ENCODE data around the gene DGKG.

DGKG gene

GRCh38 chr3:186275436-186275835 lies 86.6 kb downstream of the DGKG start:
- no peaks in the 10 kb centered on the region for H3K36me3 ChIP-seq (ENCODE audit: insufficient read depth, low read length)
- no peak overlapping the region for H3K9ac ChIP-seq (ENCODE audit: low read depth, low read length, poor library complexity, severe bottlenecking)
- H3K4me2 ChIP-seq (ENCODE audit: low read depth, low read length, poor library complexity, severe bottlenecking), result no peak overlapping the region
- H3K4me1 ChIP-seq (ENCODE audit: insufficient read depth, low read length, poor library complexity, severe bottlenecking), result peaks cover 2% of the 10 kb centered on the region
- TF ChIP-seq CTCF (conservative IDR thresholded peaks at IDR 0.05; ENCODE audit: low read length), result no peak
- no peak for TF ChIP-seq EZH2phosphoT487 (IDR thresholded peaks at IDR 0.05; ENCODE audit: borderline replicate concordance)
- no peaks in the 10 kb centered on the region for H4K20me1 ChIP-seq (ENCODE audit: insufficient read depth, low read length, poor library complexity, severe bottlenecking)
- no peak overlapping the region for H2AFZ ChIP-seq (ENCODE audit: low read length)
- H3K9me2 ChIP-seq (replicated peaks; ENCODE audit: low read depth, low read length), result no peaks in the 10 kb centered on the region
- H3K27me3 ChIP-seq (ENCODE audit: insufficient read depth, low read length, poor library complexity, severe bottlenecking), result no peaks in the 10 kb centered on the region
- H3K79me2 ChIP-seq (ENCODE audit: insufficient read depth, low read length), result no peaks in the 10 kb centered on the region
- no peak overlapping the region for H3K4me3 ChIP-seq (ENCODE audit: low read length, poor library complexity, severe bottlenecking)
- no peaks in the 10 kb centered on the region for H3K9me3 ChIP-seq (ENCODE audit: insufficient read depth, low read depth, low read length)
- no peaks in the 10 kb centered on the region for H3F3A ChIP-seq (ENCODE audit: low read depth)

GRCh38 chr3:186273586-186273985 lies 88.4 kb downstream of the DGKG start:
- Histone ChIP-seq H3K4me3 (ENCODE audit: low read length, poor library complexity, severe bottlenecking) (no peak overlapping the region), H3K4me1 (ENCODE audit: insufficient read depth, low read length, poor library complexity, severe bottlenecking) (no peaks in the 10 kb centered on the region), H3K27me3 (ENCODE audit: insufficient read depth, low read length, poor library complexity, severe bottlenecking) (no peaks in the 10 kb centered on the region), H2AFZ (ENCODE audit: low read length) (no peak overlapping the region), H3K9ac (ENCODE audit: low read depth, low read length, poor library complexity, severe bottlenecking) (no peak overlapping the region), H3K79me2 (ENCODE audit: insufficient read depth, low read length) (no peaks in the 10 kb centered on the region), H4K20me1 (ENCODE audit: insufficient read depth, low read length, poor library complexity, severe bottlenecking) (no peaks in the 10 kb centered on the region), H3K36me3 (ENCODE audit: insufficient read depth, low read length) (no peaks in the 10 kb centered on the region), H3K9me3 (ENCODE audit: insufficient read depth, low read depth, low read length) (no peaks in the 10 kb centered on the region), H3F3A (ENCODE audit: low read depth) (no peaks in the 10 kb centered on the region), H3K9me2 (replicated peaks; ENCODE audit: low read depth, low read length) (no peaks in the 10 kb centered on the region), H3K4me2 (ENCODE audit: low read depth, low read length, poor library complexity, severe bottlenecking) (no peak overlapping the region)
- TF ChIP-seq EZH2phosphoT487 (IDR thresholded peaks at IDR 0.05; ENCODE audit: borderline replicate concordance) (no peak), CTCF (conservative IDR thresholded peaks at IDR 0.05; ENCODE audit: low read length) (no peak)

- Histone ChIP-seq H3K4me2 (ENCODE audit: low read depth, low read length, poor library complexity, severe bottlenecking) (no peak overlapping the region), H3K79me2 (ENCODE audit: insufficient read depth, low read length) (no peaks in the 10 kb centered on the region), H4K20me1 (ENCODE audit: insufficient read depth, low read length, poor library complexity, severe bottlenecking) (no peaks in the 10 kb centered on the region), H3K9me3 (ENCODE audit: insufficient read depth, low read depth, low read length) (no peaks in the 10 kb centered on the region), H3K9ac (ENCODE audit: low read depth, low read length, poor library complexity, severe bottlenecking) (no peak overlapping the region), H3K27me3 (ENCODE audit: insufficient read depth, low read length, poor library complexity, severe bottlenecking) (no peaks in the 10 kb centered on the region), H3K4me1 (ENCODE audit: insufficient read depth, low read length, poor library complexity, severe bottlenecking) (no peaks in the 10 kb centered on the region), H3K9me2 (replicated peaks; ENCODE audit: low read depth, low read length) (no peaks in the 10 kb centered on the region), H3K36me3 (ENCODE audit: insufficient read depth, low read length) (no peaks in the 10 kb centered on the region), H3K4me3 (ENCODE audit: low read length, poor library complexity, severe bottlenecking) (no peak overlapping the region), H3F3A (ENCODE audit: low read depth) (no peaks in the 10 kb centered on the region), H2AFZ (ENCODE audit: low read length) (no peak overlapping the region)
- no peak for TF ChIP-seq CTCF (conservative IDR thresholded peaks at IDR 0.05; ENCODE audit: low read length)
- TF ChIP-seq EZH2phosphoT487 (IDR thresholded peaks at IDR 0.05; ENCODE audit: borderline replicate concordance), result no peak
These were observed 91.3 kb downstream of the DGKG start for GRCh38 chr3:186270701-186271100.
